Measurements from ENCODE around the gene SLC49A4. TPM values are rescaled to one million over a fixed set of nuclear protein-coding genes. Genes with fewer than 3 reads are reported as not detected.

Gene SLC49A4
- total RNA-seq, 1 donor from 2014 or later = 16.6 TPM

DNA sequence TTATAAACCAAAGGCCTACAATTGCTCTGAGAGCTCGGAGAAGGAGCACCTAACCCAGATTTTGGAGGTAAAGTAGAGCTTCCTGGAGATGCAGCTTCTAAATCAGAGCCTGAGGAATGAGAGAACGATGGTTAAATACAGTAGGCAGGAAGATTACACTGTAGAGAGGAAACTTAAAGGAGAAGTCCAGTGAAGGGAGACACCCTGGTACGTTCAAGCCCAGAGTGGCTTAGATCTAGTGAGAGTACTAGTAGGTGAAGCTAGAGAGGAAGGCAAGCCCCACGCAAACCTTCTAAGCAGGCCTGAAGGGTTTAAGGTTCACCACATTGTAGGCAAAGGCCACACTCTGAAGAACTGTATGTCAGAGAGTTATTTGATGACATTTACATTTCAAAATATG is 33.4 kb downstream of the SLC49A4 start:
- peaks cover 4% of the 10 kb centered on the region for H3K4me1 Mint-ChIP-seq
- peaks cover 2% of the 10 kb centered on the region for H3K9me3 Mint-ChIP-seq
- H3K27ac Mint-ChIP-seq (ENCODE audit: unreplicated experiment) = no peak overlapping the region
- DNase-seq (ENCODE audit: low read depth, low spot score) = no peak
- TF ChIP-seq, protein P1, sequence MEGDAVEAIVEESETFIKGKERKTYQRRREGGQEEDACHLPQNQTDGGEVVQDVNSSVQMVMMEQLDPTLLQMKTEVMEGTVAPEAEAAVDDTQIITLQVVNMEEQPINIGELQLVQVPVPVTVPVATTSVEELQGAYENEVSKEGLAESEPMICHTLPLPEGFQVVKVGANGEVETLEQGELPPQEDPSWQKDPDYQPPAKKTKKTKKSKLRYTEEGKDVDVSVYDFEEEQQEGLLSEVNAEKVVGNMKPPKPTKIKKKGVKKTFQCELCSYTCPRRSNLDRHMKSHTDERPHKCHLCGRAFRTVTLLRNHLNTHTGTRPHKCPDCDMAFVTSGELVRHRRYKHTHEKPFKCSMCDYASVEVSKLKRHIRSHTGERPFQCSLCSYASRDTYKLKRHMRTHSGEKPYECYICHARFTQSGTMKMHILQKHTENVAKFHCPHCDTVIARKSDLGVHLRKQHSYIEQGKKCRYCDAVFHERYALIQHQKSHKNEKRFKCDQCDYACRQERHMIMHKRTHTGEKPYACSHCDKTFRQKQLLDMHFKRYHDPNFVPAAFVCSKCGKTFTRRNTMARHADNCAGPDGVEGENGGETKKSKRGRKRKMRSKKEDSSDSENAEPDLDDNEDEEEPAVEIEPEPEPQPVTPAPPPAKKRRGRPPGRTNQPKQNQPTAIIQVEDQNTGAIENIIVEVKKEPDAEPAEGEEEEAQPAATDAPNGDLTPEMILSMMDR (conservative IDR thresholded peaks at IDR 0.05) = no peak
- H3K27me3 Mint-ChIP-seq (ENCODE audit: low read depth) = no peaks in the 10 kb centered on the region
- peaks cover 29% of the 10 kb centered on the region for H3K36me3 Mint-ChIP-seq (ENCODE audit: low read depth)
- no peak overlapping the region for H3K4me3 Mint-ChIP-seq

DNA sequence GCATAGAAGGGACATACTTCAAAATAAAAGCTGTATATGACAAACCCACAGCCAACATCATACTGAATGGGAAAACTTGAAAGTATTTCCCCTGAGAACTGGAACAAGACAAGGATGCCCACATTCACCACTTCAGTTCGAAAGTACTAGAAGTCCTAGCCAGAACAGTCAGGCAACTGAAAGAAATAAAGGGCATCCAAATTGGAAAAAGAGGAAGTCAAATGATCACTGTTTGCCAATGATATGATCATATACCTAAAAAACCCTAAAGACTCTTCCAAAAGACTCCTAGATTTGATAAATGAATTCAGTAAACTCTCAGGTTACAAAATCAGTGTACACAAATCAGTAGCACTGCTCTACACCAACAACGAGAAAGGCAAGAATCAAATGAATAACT is 40.7 kb downstream of the SLC49A4 start:
- TF ChIP-seq, protein P1 (conservative IDR thresholded peaks at IDR 0.05) = no peak
- Mint-ChIP-seq H3K27ac (ENCODE audit: unreplicated experiment) (no peak overlapping the region), H3K36me3 (ENCODE audit: low read depth) (peaks cover 52% of the 10 kb centered on the region), H3K4me1 (no peaks in the 10 kb centered on the region), H3K9me3 (peaks cover 11% of the 10 kb centered on the region), H3K27me3 (ENCODE audit: low read depth) (no peaks in the 10 kb centered on the region), H3K4me3 (no peak overlapping the region)
- no peak for DNase-seq (ENCODE audit: low read depth, low spot score)

DNA sequence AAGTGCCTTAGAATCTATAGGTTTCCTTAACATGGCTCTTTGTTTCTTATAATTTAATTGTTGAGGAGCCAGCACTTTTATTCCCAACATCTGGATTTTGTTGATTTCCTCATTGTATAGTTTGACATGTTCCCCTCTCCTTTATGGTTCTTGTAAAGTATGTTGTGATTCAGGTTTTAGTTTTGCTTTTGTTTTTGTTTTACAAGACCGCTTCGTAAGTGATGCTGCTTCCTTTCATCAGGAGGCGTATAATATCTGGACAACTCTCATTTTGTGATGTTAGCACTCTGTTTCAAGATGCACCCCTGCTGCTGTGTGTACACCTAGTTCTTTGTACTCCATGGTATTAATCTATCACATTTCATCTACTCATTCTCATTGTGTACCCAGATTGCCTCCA is 48.7 kb downstream of the SLC49A4 start:
- TF ChIP-seq, protein P1 (conservative IDR thresholded peaks at IDR 0.05) = no peak
- Mint-ChIP-seq H3K27ac (ENCODE audit: unreplicated experiment) (no peak overlapping the region), H3K36me3 (ENCODE audit: low read depth) (peaks cover 17% of the 10 kb centered on the region), H3K4me3 (no peak overlapping the region), H3K4me1 (no peaks in the 10 kb centered on the region), H3K9me3 (peaks cover 7% of the 10 kb centered on the region), H3K27me3 (ENCODE audit: low read depth) (no peaks in the 10 kb centered on the region)
- DNase-seq (ENCODE audit: low read depth, low spot score) = no peak

DNA sequence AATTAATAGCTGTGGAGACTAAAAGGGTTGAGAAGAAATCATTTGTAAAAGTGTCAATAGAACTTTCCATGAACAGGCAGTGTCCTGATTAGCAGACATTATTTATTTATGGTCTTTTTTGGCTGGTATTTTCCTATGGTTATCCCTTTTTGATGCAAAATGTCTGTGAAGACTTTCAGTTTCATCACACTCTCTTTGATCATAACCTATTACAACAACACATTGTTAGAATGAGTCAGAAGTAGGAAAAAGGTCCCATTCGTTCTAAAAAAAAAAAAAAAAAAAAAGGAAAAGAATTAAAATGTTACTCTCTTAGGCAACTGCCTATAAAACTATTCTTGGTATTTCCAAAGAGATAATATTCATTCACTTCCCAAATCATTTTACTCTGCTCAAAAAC is 62.1 kb downstream of the SLC49A4 start:
- no peaks in the 10 kb centered on the region for H3K4me1 Mint-ChIP-seq
- H3K27me3 Mint-ChIP-seq (ENCODE audit: low read depth) = no peaks in the 10 kb centered on the region
- H3K9me3 Mint-ChIP-seq = no peaks in the 10 kb centered on the region
- H3K4me3 Mint-ChIP-seq = no peak overlapping the region
- TF ChIP-seq, protein P1 (conservative IDR thresholded peaks at IDR 0.05) = no peak
- no peak overlapping the region for H3K27ac Mint-ChIP-seq (ENCODE audit: unreplicated experiment)
- no peak for DNase-seq (ENCODE audit: low read depth, low spot score)
- H3K36me3 Mint-ChIP-seq (ENCODE audit: low read depth) = peaks cover 7% of the 10 kb centered on the region

DNA sequence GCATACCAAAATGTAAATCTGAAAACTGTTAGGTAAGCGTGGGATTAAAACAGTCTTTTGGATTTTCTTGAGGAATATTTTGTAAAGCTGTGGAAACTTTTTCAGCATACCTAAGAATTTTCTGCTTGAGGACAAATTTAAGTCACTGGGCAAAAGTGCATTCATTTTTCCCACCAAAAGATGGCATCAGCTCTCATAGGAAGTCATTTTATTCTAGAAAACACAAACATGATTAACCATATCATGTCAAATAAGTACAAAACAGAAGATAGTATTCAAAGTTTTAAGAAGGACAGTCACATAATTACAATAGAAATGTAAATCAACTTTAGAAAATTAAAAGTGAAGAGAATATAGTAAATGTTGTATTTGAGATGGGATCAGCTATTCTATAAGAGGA is 63.5 kb downstream of the SLC49A4 start:
- Mint-ChIP-seq H3K27me3 (ENCODE audit: low read depth) (no peaks in the 10 kb centered on the region), H3K4me3 (no peak overlapping the region), H3K27ac (ENCODE audit: unreplicated experiment) (no peak overlapping the region), H3K36me3 (ENCODE audit: low read depth) (peaks cover 5% of the 10 kb centered on the region), H3K4me1 (no peaks in the 10 kb centered on the region), H3K9me3 (no peaks in the 10 kb centered on the region)
- TF ChIP-seq, protein P1 (conservative IDR thresholded peaks at IDR 0.05) = peak; percentile 65
- DNase-seq (ENCODE audit: low read depth, low spot score) = no peak

All from neural crest cell (in vitro differentiated cells).